HepG2 (cell line): ENCODE results near the gene NT5C1A. TPM values are rescaled to one million over a fixed set of nuclear protein-coding genes. Genes with fewer than 3 reads are reported as not detected.

ENCODE experiments used
- BORCS8-MEF2B ChIP-seq: sonication (generic); formaldehyde crosslinking; IDR thresholded peaks from 2 replicates; pipeline ENCODE4 v1.8.0; 2022; ENCODE audit warnings: mild to moderate bottlenecking, missing genetic modification reagents
- CBX2 ChIP-seq, 2 experiments: fragments of 200-600 bp in 1 of 2; sonication (generic); formaldehyde crosslinking in 1 of 2; IDR thresholded peaks; 2 replicates each; pipeline versions ENCODE4 v1.7.0 to v1.8.1; 2018 to 2022; ENCODE audit warnings: low read depth in 2 of 2, low read length in 1 of 2, mild to moderate bottlenecking in 1 of 2, missing genetic modification reagents in 1 of 2
- CTCF ChIP-seq: sonication (generic); formaldehyde crosslinking; IDR thresholded peaks from 2 replicates; pipeline ENCODE4 v1.5.0; 2020; ENCODE audit warnings: mild to moderate bottlenecking, missing genetic modification reagents, moderate library complexity
- HNRNPL ChIP-seq: fragments of 200-400 bp; formaldehyde crosslinking; IDR thresholded peaks from 2 replicates; pipeline ENCODE4 v1.6.1; 2017; ENCODE audit warnings: mild to moderate bottlenecking, low read depth, low read length
- KDM2A ChIP-seq: sonication (generic); formaldehyde crosslinking; IDR thresholded peaks from 2 replicates; pipeline ENCODE4 v1.4.0; 2020; ENCODE audit warnings: low read depth, missing genetic modification reagents, borderline replicate concordance
- KDM5B ChIP-seq: sonication (generic); formaldehyde crosslinking; IDR thresholded peaks from 2 replicates; pipeline ENCODE4 v1.4.0; 2020; ENCODE audit warnings: missing genetic modification reagents, mild to moderate bottlenecking, borderline replicate concordance
- MNT ChIP-seq: fragments of 450-650 bp; IDR thresholded peaks from 2 replicates; pipeline ENCODE4 v1.6.1; 2016
- NR2C2 ChIP-seq: sonication (generic); formaldehyde crosslinking; IDR thresholded peaks from 2 replicates; pipeline ENCODE4 v1.4.0; 2020; ENCODE audit warnings: missing genetic modification reagents, mild to moderate bottlenecking, moderate library complexity, borderline replicate concordance
- SALL1 ChIP-seq: sonication (generic); formaldehyde crosslinking; IDR thresholded peaks from 2 replicates; pipeline ENCODE4 v1.8.0; 2022; ENCODE audit warnings: mild to moderate bottlenecking, missing genetic modification reagents
- SATB2 ChIP-seq: sonication (generic); formaldehyde crosslinking; IDR thresholded peaks from 2 replicates; pipeline ENCODE4 v1.5.0; 2020; ENCODE audit warnings: missing genetic modification reagents
- SP4 ChIP-seq: sonication (generic); formaldehyde crosslinking; IDR thresholded peaks from 2 replicates; pipeline ENCODE4 v1.8.1; 2023; ENCODE audit warnings: mild to moderate bottlenecking, missing genetic modification reagents
- ZNF687 ChIP-seq: sonication (generic); formaldehyde crosslinking; IDR thresholded peaks from 2 replicates; pipeline ENCODE4 v1.5.1; 2020; ENCODE audit warnings: mild to moderate bottlenecking, missing genetic modification reagents, moderate library complexity
- ZNF776 ChIP-seq: sonication (generic); formaldehyde crosslinking; IDR thresholded peaks from 2 replicates; pipeline ENCODE4 v1.4.0; 2020; ENCODE audit warnings: mild to moderate bottlenecking, missing genetic modification reagents
- ZNF777 ChIP-seq: sonication (generic); formaldehyde crosslinking; IDR thresholded peaks from 2 replicates; pipeline ENCODE4 v1.4.0; 2020; ENCODE audit warnings: missing genetic modification reagents
- polyA plus RNA-seq, 8 experiments: library from polyadenylated mRNA; depleted of rRNA in 3 of 8; stranded (reverse) in 7 of 8; unstranded in 1 of 8; fragments of >200 nt; fragmentation: Illumina TruSeq in 4 of 8; extraction: Trizol in 4 of 8; gene quantifications; 2 replicates each; pipeline versions ENCODE4 v1.2.1 to v1.2.3, GENCODE V29; 2011 to 2016; ENCODE audit warnings: low read depth in 4 of 8, missing spikeins in 1 of 8, mixed read lengths in 1 of 8; ENCODE audit not compliant: insufficient read depth in 1 of 8
- total RNA-seq, 5 experiments: library from RNA; depleted of rRNA; stranded (reverse); fragments of >200 nt; fragmentation: Illumina TruSeq; extraction: Trizol; gene quantifications; 2 replicates each; pipeline ENCODE4 v1.2.3, GENCODE V29; 2016; ENCODE audit warnings: low read depth in 1 of 5
- TF ChIP-seq, protein P1 (sequence below): sonication (generic); formaldehyde crosslinking; IDR thresholded peaks from 2 replicates; pipeline ENCODE4 v1.4.0; 2020; ENCODE audit warnings: missing genetic modification reagents, low read depth, mild to moderate bottlenecking, borderline replicate concordance
- TF ChIP-seq, protein P2 (sequence below): sonication (generic); formaldehyde crosslinking; IDR thresholded peaks from 2 replicates; pipeline ENCODE4 v1.9.0; 2022; ENCODE audit warnings: missing genetic modification reagents, mild to moderate bottlenecking, borderline replicate concordance

Gene NT5C1A
- total and polyA plus RNA-seq, 2 of the 13 experiments (the other 11 are each of a cell fraction or from before 2014, with no cell fraction given), result not detected

- TF ChIP-seq, protein P1, sequence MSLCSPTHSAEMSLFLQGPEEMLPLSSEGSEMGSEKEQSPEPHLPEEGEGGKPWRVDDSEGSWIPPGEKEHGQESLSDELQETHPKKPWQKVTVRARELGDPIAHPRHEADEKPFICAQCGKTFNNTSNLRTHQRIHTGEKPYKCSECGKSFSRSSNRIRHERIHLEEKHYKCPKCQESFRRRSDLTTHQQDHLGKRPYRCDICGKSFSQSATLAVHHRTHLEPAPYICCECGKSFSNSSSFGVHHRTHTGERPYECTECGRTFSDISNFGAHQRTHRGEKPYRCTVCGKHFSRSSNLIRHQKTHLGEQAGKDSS (CRISPR knock-in tag), result 0 out of 2 replicates have a peak, but pooled peaks have one; percentile 43
- TF ChIP-seq KDM2A (0 out of 2 replicates have a peak, but pooled peaks have one; percentile 30), SALL1 (CRISPR knock-in tag) (peak; percentile 7; the same call in 1 of the 2 replicates), KDM5B (CRISPR knock-in tag) (peak; percentile 62; the same call in 1 of the 2 replicates), CTCF (CRISPR knock-in tag) (peak; percentile 62), ZNF687 (CRISPR knock-in tag) (peak; percentile 69), CBX2 (IDR thresholded peaks at IDR 0.05; ENCODE audit: low read depth, low read length) (no peak), CBX2 (CRISPR knock-in tag; IDR thresholded peaks at IDR 0.05; ENCODE audit: low read depth) (no peak), ZNF776 (peak; percentile 49; the same call in 1 of the 2 replicates), NR2C2 (CRISPR knock-in tag) (0 out of 2 replicates have a peak, but pooled peaks have one; percentile 26), HNRNPL (0 out of 2 replicates have a peak, but pooled peaks have one; percentile 28), BORCS8-MEF2B (CRISPR knock-in tag) (no peak), MNT (no peak), SP4 (0 out of 2 replicates have a peak, but pooled peaks have one; percentile 17), SATB2 (CRISPR knock-in tag) (no peak), ZNF777 (peak; percentile 99)
- TF ChIP-seq, protein P2, sequence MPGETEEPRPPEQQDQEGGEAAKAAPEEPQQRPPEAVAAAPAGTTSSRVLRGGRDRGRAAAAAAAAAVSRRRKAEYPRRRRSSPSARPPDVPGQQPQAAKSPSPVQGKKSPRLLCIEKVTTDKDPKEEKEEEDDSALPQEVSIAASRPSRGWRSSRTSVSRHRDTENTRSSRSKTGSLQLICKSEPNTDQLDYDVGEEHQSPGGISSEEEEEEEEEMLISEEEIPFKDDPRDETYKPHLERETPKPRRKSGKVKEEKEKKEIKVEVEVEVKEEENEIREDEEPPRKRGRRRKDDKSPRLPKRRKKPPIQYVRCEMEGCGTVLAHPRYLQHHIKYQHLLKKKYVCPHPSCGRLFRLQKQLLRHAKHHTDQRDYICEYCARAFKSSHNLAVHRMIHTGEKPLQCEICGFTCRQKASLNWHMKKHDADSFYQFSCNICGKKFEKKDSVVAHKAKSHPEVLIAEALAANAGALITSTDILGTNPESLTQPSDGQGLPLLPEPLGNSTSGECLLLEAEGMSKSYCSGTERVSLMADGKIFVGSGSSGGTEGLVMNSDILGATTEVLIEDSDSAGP (CRISPR knock-in tag), result 0 out of 2 replicates have a peak, but pooled peaks have one; percentile 37
Observed at GRCh38 chr1:39639305-39640130, 32.4 kb downstream of the NT5C1A start, which contains the start of gene HEYL (continued).
